C1 segment of cervical spinal cord (tissue), 14 donors: ENCODE measurements around the gene SEMA3A.
"Not testable (repeated sequence)": the region's sequence is repeated elsewhere in the genome, so short reads cannot be mapped to it uniquely, and the experiment has no call there.

Experiments used
- DNase-seq, 14 donors: peaks; one replicate each; lab custom pipeline; 2025; lab: John Stamatoyannopoulos, UW

Gene SEMA3A

GRCh38 chr7:84062489-84062901 lies 132.1 kb downstream of the SEMA3A start:
- DNase-seq = not testable (repeated sequence)

GRCh38 chr7:84060760-84061261 lies 133.8 kb downstream of the SEMA3A start:
- DNase-seq = no peak

- no peak for DNase-seq
Observed at GRCh38 chr7:84060000-84060399, 134.6 kb downstream of the SEMA3A start.

GRCh38 chr7:84058311-84059076 lies 136.1 kb downstream of the SEMA3A start:
- DNase-seq = no peak

GRCh38 chr7:84057576-84057975 lies 137.0 kb downstream of the SEMA3A start:
- DNase-seq = no peak

- DNase-seq = no peak
Observed at GRCh38 chr7:84055904-84056605, 138.5 kb downstream of the SEMA3A start.

GRCh38 chr7:84055199-84055598 lies 139.4 kb downstream of the SEMA3A start:
- DNase-seq = not testable (repeated sequence)

- DNase-seq = no peak
Observed at GRCh38 chr7:84049071-84049836, 145.3 kb downstream of the SEMA3A start.

- no peak for DNase-seq
Observed at GRCh38 chr7:84047085-84047484, 147.5 kb downstream of the SEMA3A start.

- no peak for DNase-seq
Observed at GRCh38 chr7:84044834-84045233, 149.8 kb downstream of the SEMA3A start.

GRCh38 chr7:84043661-84044191 lies 150.9 kb downstream of the SEMA3A start:
- no peak for DNase-seq

GRCh38 chr7:84042110-84042539 lies 152.5 kb downstream of the SEMA3A start:
- no peak for DNase-seq

- DNase-seq = no peak
Observed at GRCh38 chr7:84041649-84042048, 152.9 kb downstream of the SEMA3A start.

GRCh38 chr7:84040355-84040754 lies 154.2 kb downstream of the SEMA3A start:
- peak in 8 of 14 donors; percentile 24 to 53 (median 36) for DNase-seq

- DNase-seq = no peak
Observed at GRCh38 chr7:84039432-84039831, 155.2 kb downstream of the SEMA3A start.

GRCh38 chr7:84027678-84028077 lies 166.9 kb downstream of the SEMA3A start:
- DNase-seq = no peak

- peak in 1 of 14 donors; percentile 13 for DNase-seq
Observed at GRCh38 chr7:84025332-84025927, 169.2 kb downstream of the SEMA3A start.

- DNase-seq = no peak
Observed at GRCh38 chr7:84022684-84023308, 171.8 kb downstream of the SEMA3A start.

GRCh38 chr7:84022009-84022408 lies 172.6 kb downstream of the SEMA3A start:
- DNase-seq = no peak

GRCh38 chr7:84021292-84021908 lies 173.2 kb downstream of the SEMA3A start:
- no peak for DNase-seq
